ENCODE measurements around the gene WFS1.

WFS1 gene

GRCh38 chr4:6257247-6258025 is 12.2 kb upstream of the WFS1 start:
- H3K4me3 ChIP-seq (ENCODE audit: low read length): no peak overlapping the region
- H3K27ac ChIP-seq (ENCODE audit: low read depth, low read length): no peak overlapping the region
- H3K4me1 ChIP-seq (ENCODE audit: control insufficient read depth, insufficient read depth, low read length): no peaks in the 10 kb centered on the region
- H3K27me3 ChIP-seq (ENCODE audit: control insufficient read depth, insufficient read depth, low read length): no peaks in the 10 kb centered on the region
- H3K36me3 ChIP-seq (ENCODE audit: control insufficient read depth, insufficient read depth, low read length): no peaks in the 10 kb centered on the region
- H3K9ac ChIP-seq (ENCODE audit: low read length): no peak overlapping the region

- Histone ChIP-seq H3K36me3 (ENCODE audit: control insufficient read depth, insufficient read depth, low read length) (no peaks in the 10 kb centered on the region), H3K27ac (ENCODE audit: low read depth, low read length) (no peak overlapping the region), H3K9ac (ENCODE audit: low read length) (no peak overlapping the region), H3K4me1 (ENCODE audit: control insufficient read depth, insufficient read depth, low read length) (no peaks in the 10 kb centered on the region), H3K27me3 (ENCODE audit: control insufficient read depth, insufficient read depth, low read length) (no peaks in the 10 kb centered on the region), H3K4me3 (ENCODE audit: low read length) (no peak overlapping the region)
Measured at GRCh38 chr4:6258026-6258360, 11.7 kb upstream of the WFS1 start.

- H3K36me3 ChIP-seq (ENCODE audit: control insufficient read depth, insufficient read depth, low read length): no peaks in the 10 kb centered on the region
- H3K4me3 ChIP-seq (ENCODE audit: low read length): no peak overlapping the region
- H3K27ac ChIP-seq (ENCODE audit: low read depth, low read length): no peak overlapping the region
- no peaks in the 10 kb centered on the region for H3K27me3 ChIP-seq (ENCODE audit: control insufficient read depth, insufficient read depth, low read length)
- H3K9ac ChIP-seq (ENCODE audit: low read length): no peak overlapping the region
- H3K4me1 ChIP-seq (ENCODE audit: control insufficient read depth, insufficient read depth, low read length): no peaks in the 10 kb centered on the region
Measured at GRCh38 chr4:6258741-6259140, 10.9 kb upstream of the WFS1 start.

GRCh38 chr4:6259886-6260285 is 9.8 kb upstream of the WFS1 start:
- H3K36me3 ChIP-seq (ENCODE audit: control insufficient read depth, insufficient read depth, low read length): no peaks in the 10 kb centered on the region
- no peaks in the 10 kb centered on the region for H3K27me3 ChIP-seq (ENCODE audit: control insufficient read depth, insufficient read depth, low read length)
- H3K4me1 ChIP-seq (ENCODE audit: control insufficient read depth, insufficient read depth, low read length): no peaks in the 10 kb centered on the region
- H3K4me3 ChIP-seq (ENCODE audit: low read length): no peak overlapping the region
- no peak overlapping the region for H3K9ac ChIP-seq (ENCODE audit: low read length)
- H3K27ac ChIP-seq (ENCODE audit: low read depth, low read length): no peak overlapping the region

GRCh38 chr4:6262176-6262575 is 7.5 kb upstream of the WFS1 start:
- no peak overlapping the region for H3K4me3 ChIP-seq (ENCODE audit: low read length)

GRCh38 chr4:6262847-6263487 is 6.7 kb upstream of the WFS1 start:
- H3K4me3 ChIP-seq (ENCODE audit: low read length): no peak overlapping the region
- no peaks in the 10 kb centered on the region for H3K27me3 ChIP-seq (ENCODE audit: control insufficient read depth, insufficient read depth, low read length)
- no peaks in the 10 kb centered on the region for H3K36me3 ChIP-seq (ENCODE audit: control insufficient read depth, insufficient read depth, low read length)
- H3K27ac ChIP-seq (ENCODE audit: low read depth, low read length): no peak overlapping the region
- no peak overlapping the region for H3K9ac ChIP-seq (ENCODE audit: low read length)
- no peaks in the 10 kb centered on the region for H3K4me1 ChIP-seq (ENCODE audit: control insufficient read depth, insufficient read depth, low read length)

More at GRCh38 chr4:6262176-6262575, 7.5 kb upstream of the WFS1 start:
- H3K36me3 ChIP-seq (ENCODE audit: control insufficient read depth, insufficient read depth, low read length): no peaks in the 10 kb centered on the region
- H3K9ac ChIP-seq (ENCODE audit: low read length): no peak overlapping the region
- no peaks in the 10 kb centered on the region for H3K27me3 ChIP-seq (ENCODE audit: control insufficient read depth, insufficient read depth, low read length)
- no peaks in the 10 kb centered on the region for H3K4me1 ChIP-seq (ENCODE audit: control insufficient read depth, insufficient read depth, low read length)
- H3K27ac ChIP-seq (ENCODE audit: low read depth, low read length): no peak overlapping the region

- H3K4me1 ChIP-seq (ENCODE audit: control insufficient read depth, insufficient read depth, low read length): no peaks in the 10 kb centered on the region
- H3K27ac ChIP-seq (ENCODE audit: low read depth, low read length): no peak overlapping the region
- no peaks in the 10 kb centered on the region for H3K27me3 ChIP-seq (ENCODE audit: control insufficient read depth, insufficient read depth, low read length)
- H3K4me3 ChIP-seq (ENCODE audit: low read length): no peak overlapping the region
- no peak overlapping the region for H3K9ac ChIP-seq (ENCODE audit: low read length)
- H3K36me3 ChIP-seq (ENCODE audit: control insufficient read depth, insufficient read depth, low read length): no peaks in the 10 kb centered on the region
Measured at GRCh38 chr4:6263526-6264224, 6.0 kb upstream of the WFS1 start.

- H3K4me3 ChIP-seq (ENCODE audit: low read length): no peak overlapping the region
- no peaks in the 10 kb centered on the region for H3K36me3 ChIP-seq (ENCODE audit: control insufficient read depth, insufficient read depth, low read length)
- H3K27ac ChIP-seq (ENCODE audit: low read depth, low read length): no peak overlapping the region
- no peaks in the 10 kb centered on the region for H3K4me1 ChIP-seq (ENCODE audit: control insufficient read depth, insufficient read depth, low read length)
- H3K9ac ChIP-seq (ENCODE audit: low read length): no peak overlapping the region
- no peaks in the 10 kb centered on the region for H3K27me3 ChIP-seq (ENCODE audit: control insufficient read depth, insufficient read depth, low read length)
Measured at GRCh38 chr4:6264225-6264540, 5.5 kb upstream of the WFS1 start.

GRCh38 chr4:6265546-6265945 is 4.1 kb upstream of the WFS1 start:
- Histone ChIP-seq H3K27me3 (ENCODE audit: control insufficient read depth, insufficient read depth, low read length) (no peaks in the 10 kb centered on the region), H3K9ac (ENCODE audit: low read length) (no peak overlapping the region), H3K4me3 (ENCODE audit: low read length) (no peak overlapping the region)

GRCh38 chr4:6267573-6267972 is 2.1 kb upstream of the WFS1 start:
- Histone ChIP-seq H3K9ac (ENCODE audit: low read length) (no peak overlapping the region), H3K36me3 (ENCODE audit: control insufficient read depth, insufficient read depth, low read length) (no peaks in the 10 kb centered on the region), H3K4me3 (ENCODE audit: low read length) (no peak overlapping the region), H3K27me3 (ENCODE audit: control insufficient read depth, insufficient read depth, low read length) (no peaks in the 10 kb centered on the region), H3K4me1 (ENCODE audit: control insufficient read depth, insufficient read depth, low read length) (peaks cover 21% of the 10 kb centered on the region), H3K27ac (ENCODE audit: low read depth, low read length) (no peak overlapping the region)

More at GRCh38 chr4:6265546-6265945, 4.1 kb upstream of the WFS1 start:
- H3K36me3 ChIP-seq (ENCODE audit: control insufficient read depth, insufficient read depth, low read length): no peaks in the 10 kb centered on the region
- H3K27ac ChIP-seq (ENCODE audit: low read depth, low read length): no peak overlapping the region
- H3K4me1 ChIP-seq (ENCODE audit: control insufficient read depth, insufficient read depth, low read length): peaks cover under 1% of the 10 kb centered on the region

GRCh38 chr4:6268650-6269615 is 717 bp upstream of the WFS1 start:
- peak overlapping the region; percentile 2 for H3K9ac ChIP-seq (ENCODE audit: low read length)
- peak overlapping the region; percentile 63 for H3K4me3 ChIP-seq (ENCODE audit: low read length)
- no peaks in the 10 kb centered on the region for H3K36me3 ChIP-seq (ENCODE audit: control insufficient read depth, insufficient read depth, low read length)
- H3K27me3 ChIP-seq (ENCODE audit: control insufficient read depth, insufficient read depth, low read length): no peaks in the 10 kb centered on the region
- H3K27ac ChIP-seq (ENCODE audit: low read depth, low read length): peak overlapping the region; percentile 46
- peaks cover 33% of the 10 kb centered on the region for H3K4me1 ChIP-seq (ENCODE audit: control insufficient read depth, insufficient read depth, low read length)

- Histone ChIP-seq H3K27me3 (ENCODE audit: control insufficient read depth, insufficient read depth, low read length) (no peaks in the 10 kb centered on the region), H3K4me1 (ENCODE audit: control insufficient read depth, insufficient read depth, low read length) (peaks cover 45% of the 10 kb centered on the region), H3K36me3 (ENCODE audit: control insufficient read depth, insufficient read depth, low read length) (no peaks in the 10 kb centered on the region), H3K4me3 (ENCODE audit: low read length) (peak overlapping the region; percentile 94), H3K9ac (ENCODE audit: low read length) (no peak overlapping the region), H3K27ac (ENCODE audit: low read depth, low read length) (peak overlapping the region; percentile 93)
Measured at GRCh38 chr4:6270636-6271121, 1.0 kb downstream of the WFS1 start.

Measured in rectal smooth muscle tissue (tissue), 1 donor.